ENCODE data around the gene ACAD10.
"Not testable (repeated sequence)": the region's sequence is repeated elsewhere in the genome, so short reads cannot be mapped to it uniquely, and the experiment has no call there.

The ACAD10 gene

DNA sequence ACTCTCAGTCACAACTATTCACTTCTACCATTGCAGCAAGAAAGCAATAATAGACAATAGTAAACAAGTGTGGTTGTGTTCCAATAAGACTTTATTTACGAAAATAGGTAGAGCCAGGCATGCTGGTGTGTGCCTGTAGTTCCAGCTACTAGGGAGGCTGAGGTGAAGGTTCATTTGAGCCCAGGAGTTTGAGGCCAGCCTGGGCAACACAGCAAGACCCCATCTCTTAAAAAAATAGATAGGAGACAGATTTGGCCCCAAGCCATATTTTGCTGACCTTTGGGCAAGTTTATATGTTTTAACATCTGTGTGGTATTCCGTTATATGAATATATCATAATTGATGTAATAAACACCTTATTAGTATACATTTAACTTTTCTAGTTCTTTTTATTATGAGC lies 14.1 kb downstream of the ACAD10 start:
- no peaks in the 10 kb centered on the region for H3K9me3 Mint-ChIP-seq
- DNase-seq (no peak), ATAC-seq (replicated peaks) (no peak)
- H3K4me3 Mint-ChIP-seq = no peak overlapping the region
- H3K36me3 Mint-ChIP-seq (ENCODE audit: insufficient read depth) = peaks cover 65% of the 10 kb centered on the region
- no peak overlapping the region for H3K27ac Mint-ChIP-seq
- peaks cover 0 to 5% of the 10 kb centered on the region in 2 donors for H3K4me1 Mint-ChIP-seq (ENCODE audit: low read depth in 2 of 2)
- no peaks in the 10 kb centered on the region for H3K27me3 Mint-ChIP-seq

DNA sequence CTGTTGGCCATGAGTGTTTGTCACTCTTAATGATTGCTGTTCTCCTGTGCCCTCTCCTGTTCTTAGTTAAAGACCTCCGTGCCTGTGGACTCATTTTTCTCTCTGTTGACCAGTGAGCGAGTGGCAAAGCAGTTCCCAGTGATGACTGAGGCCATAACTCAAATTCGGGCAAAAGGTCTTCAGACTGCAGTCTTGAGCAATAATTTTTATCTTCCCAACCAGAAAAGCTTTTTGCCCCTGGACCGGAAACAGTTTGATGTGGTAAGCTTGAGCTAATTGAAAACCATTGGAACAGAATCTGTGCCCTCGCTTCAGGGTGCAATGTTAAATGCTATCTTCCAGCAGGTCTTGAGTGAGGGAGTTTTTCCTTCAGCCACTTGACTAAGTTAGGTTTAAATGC lies 19.8 kb downstream of the ACAD10 start:
- H3K36me3 Mint-ChIP-seq (ENCODE audit: insufficient read depth) = peaks cover 40% of the 10 kb centered on the region
- no peaks in the 10 kb centered on the region for H3K27me3 Mint-ChIP-seq
- H3K27ac Mint-ChIP-seq = no peak overlapping the region
- no peaks in the 10 kb centered on the region for H3K9me3 Mint-ChIP-seq
- DNase-seq (no peak), ATAC-seq (replicated peaks) (no peak)
- no peaks in the 10 kb centered on the region for H3K4me1 Mint-ChIP-seq (ENCODE audit: low read depth in 2 of 2)
- no peak overlapping the region for H3K4me3 Mint-ChIP-seq

DNA sequence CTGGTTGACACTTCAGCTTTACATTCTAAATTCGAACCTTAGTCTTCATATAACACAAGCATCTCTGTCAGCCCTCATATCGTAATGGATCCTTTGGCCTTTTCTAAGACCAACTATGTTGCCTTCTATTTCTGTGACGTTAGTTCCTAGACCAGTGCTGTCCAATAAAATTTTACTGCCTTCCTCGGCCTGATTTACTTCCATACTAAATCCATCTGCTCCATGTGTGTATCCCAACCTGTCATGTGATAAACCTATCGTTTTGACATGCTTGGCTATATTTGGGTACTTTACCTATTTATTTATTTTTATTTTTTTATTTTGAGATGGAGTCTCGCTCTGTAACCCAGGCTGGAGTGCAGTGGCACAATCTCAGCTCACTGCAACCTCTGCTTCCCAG lies 20.3 kb downstream of the ACAD10 start:
- Mint-ChIP-seq H3K9me3 (no peaks in the 10 kb centered on the region), H3K27me3 (no peaks in the 10 kb centered on the region), H3K4me3 (no peak overlapping the region), H3K36me3 (ENCODE audit: insufficient read depth) (peaks cover 38% of the 10 kb centered on the region), H3K4me1 (ENCODE audit: low read depth in 2 of 2) (no peaks in the 10 kb centered on the region), H3K27ac (no peak overlapping the region)
- DNase-seq = no peak
- ATAC-seq (replicated peaks) = no peak

DNA sequence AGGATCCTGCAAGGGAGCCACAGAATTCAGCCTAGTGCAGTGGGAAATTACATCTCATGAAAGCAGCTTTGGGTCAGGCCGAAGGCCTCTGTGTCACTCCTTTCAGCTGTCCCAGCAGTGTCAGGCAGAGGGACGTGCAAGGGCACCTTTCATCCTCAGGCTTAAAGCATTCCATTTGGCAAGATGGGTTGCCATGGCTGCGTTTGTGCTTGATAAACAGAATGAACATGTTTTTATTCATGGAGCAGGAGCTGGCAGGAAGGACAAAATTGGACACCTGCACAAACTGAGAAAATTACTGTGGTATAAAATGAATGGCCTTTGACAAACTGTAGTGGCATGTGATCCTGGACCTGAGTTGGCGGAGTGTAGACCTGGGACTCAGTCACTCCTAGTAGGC lies 29.4 kb downstream of the ACAD10 start:
- H3K4me3 Mint-ChIP-seq = no peak overlapping the region
- peaks cover 55% of the 10 kb centered on the region for H3K36me3 Mint-ChIP-seq (ENCODE audit: insufficient read depth)
- peak overlapping the region in 1 of 2 donors; percentile 20 for H3K27ac Mint-ChIP-seq
- DNase-seq (no peak), ATAC-seq (replicated peaks) (no peak)
- no peaks in the 10 kb centered on the region for H3K4me1 Mint-ChIP-seq (ENCODE audit: low read depth in 2 of 2)
- no peaks in the 10 kb centered on the region for H3K9me3 Mint-ChIP-seq
- H3K27me3 Mint-ChIP-seq = no peaks in the 10 kb centered on the region

DNA sequence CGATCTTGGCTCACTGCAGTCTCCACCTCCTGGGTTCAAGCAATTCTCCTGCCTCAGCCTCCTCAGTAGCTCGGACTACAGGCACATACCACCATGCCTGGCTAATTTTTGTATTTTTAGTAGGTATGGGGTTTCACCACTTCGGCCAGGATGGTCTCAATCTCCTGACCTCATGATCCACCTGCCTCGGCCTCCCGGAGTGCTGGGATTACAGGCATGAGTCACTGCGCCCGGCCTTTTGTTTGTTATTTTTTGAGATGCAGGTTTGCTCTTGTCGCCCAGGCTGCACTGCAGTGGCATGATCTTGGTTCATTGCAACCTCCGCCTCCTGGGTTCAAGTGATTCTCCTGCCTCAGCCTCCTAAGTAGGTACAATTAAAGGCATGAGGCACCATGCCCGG lies 33.5 kb downstream of the ACAD10 start:
- not testable (repeated sequence) for ATAC-seq (replicated peaks); H3K27ac Mint-ChIP-seq; H3K27me3 Mint-ChIP-seq; H3K4me1 Mint-ChIP-seq (ENCODE audit: low read depth in 2 of 2); H3K4me3 Mint-ChIP-seq; H3K9me3 Mint-ChIP-seq; DNase-seq
- peaks cover 40% of the 10 kb centered on the region for H3K36me3 Mint-ChIP-seq (ENCODE audit: insufficient read depth)

DNA sequence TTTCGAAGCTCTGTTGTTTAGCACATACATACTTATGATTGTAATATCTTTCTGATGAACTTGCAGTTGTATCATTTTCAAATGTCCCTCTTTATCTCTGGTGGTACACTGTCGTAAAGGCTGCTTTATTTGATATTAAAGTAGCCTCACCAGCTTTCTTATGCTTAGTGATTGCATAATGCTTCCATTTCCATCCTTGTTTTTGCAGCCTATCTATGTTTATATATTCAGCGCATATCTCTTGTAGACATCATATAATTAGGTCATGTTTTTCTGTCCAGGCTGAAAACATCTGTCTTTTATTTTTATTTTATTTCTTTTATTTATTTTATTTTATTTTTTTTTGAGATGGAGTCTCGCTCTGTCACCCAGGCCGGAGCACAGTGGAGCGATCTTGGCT lies 34.6 kb downstream of the ACAD10 start:
- Mint-ChIP-seq H3K27me3 (no peaks in the 10 kb centered on the region), H3K9me3 (no peaks in the 10 kb centered on the region), H3K36me3 (ENCODE audit: insufficient read depth) (peaks cover 39% of the 10 kb centered on the region), H3K27ac (no peak overlapping the region), H3K4me1 (ENCODE audit: low read depth in 2 of 2) (no peaks in the 10 kb centered on the region), H3K4me3 (no peak overlapping the region)
- ATAC-seq (replicated peaks) (no peak), DNase-seq (no peak)

DNA sequence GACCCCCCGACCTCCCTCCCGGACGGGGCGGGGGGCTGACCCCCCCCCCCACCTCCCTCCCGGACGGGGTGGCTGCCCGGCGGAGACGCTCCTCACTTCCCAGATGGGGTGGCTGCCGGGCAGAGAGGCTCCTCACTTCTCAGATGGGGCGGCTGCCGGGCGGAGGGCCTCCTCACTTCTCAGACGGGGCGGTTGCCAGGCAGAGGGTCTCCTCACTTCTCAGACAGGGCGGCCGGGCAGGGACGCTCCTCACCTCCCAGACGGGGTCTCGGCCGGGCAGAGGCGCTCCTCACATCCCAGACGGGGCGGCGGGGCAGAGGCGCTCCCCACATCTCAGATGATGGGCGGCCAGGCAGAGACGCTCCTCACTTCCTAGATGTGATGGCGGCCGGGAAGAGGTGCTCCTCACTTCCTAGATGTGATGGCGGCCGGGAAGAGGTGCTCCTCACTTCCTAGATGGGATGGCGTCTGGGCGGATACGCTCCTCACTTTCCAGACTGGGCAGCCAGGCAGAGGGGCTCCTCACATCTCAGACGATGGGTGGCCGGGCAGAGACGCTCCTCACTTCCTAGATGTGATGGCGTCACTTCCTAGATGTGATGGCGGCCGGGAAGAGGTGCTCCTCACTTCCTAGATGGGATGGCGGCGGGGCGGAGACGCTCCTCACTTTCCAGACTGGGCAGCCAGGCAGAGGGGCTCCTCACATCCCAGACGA lies 38.0 kb downstream of the ACAD10 start:
- not testable (repeated sequence) for H3K4me3 Mint-ChIP-seq; H3K4me1 Mint-ChIP-seq (ENCODE audit: low read depth in 2 of 2); ATAC-seq (replicated peaks); DNase-seq; H3K27me3 Mint-ChIP-seq; H3K27ac Mint-ChIP-seq; H3K9me3 Mint-ChIP-seq
- peaks cover 35% of the 10 kb centered on the region for H3K36me3 Mint-ChIP-seq (ENCODE audit: insufficient read depth)

DNA sequence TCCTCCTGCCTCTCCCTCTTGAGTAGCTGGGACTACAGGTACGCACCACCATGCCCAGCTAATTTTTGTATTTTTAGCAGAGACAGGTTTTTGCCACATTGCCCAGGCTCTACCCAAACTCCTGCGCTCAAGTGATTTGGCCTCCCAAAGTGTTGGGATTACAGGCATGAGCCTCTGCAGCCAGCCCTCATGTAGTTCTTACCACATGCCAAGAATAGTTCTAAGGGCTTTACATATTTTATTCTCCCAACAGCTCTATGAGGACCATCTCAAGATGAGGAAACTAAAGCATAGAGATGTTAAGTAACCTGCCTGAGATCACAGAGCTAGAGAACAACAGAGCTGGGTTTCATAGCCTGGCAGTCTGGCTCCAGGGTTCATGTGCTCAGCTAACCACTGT lies 42.9 kb downstream of the ACAD10 start:
- H3K4me3 Mint-ChIP-seq = no peak overlapping the region
- no peak for DNase-seq
- no peaks in the 10 kb centered on the region for H3K4me1 Mint-ChIP-seq (ENCODE audit: low read depth in 2 of 2)
- no peak for ATAC-seq (replicated peaks)
- peaks cover 37% of the 10 kb centered on the region for H3K36me3 Mint-ChIP-seq (ENCODE audit: insufficient read depth)
- no peaks in the 10 kb centered on the region for H3K9me3 Mint-ChIP-seq
- H3K27ac Mint-ChIP-seq = peak overlapping the region in 1 of 2 donors; percentile 25
- no peaks in the 10 kb centered on the region for H3K27me3 Mint-ChIP-seq

DNA sequence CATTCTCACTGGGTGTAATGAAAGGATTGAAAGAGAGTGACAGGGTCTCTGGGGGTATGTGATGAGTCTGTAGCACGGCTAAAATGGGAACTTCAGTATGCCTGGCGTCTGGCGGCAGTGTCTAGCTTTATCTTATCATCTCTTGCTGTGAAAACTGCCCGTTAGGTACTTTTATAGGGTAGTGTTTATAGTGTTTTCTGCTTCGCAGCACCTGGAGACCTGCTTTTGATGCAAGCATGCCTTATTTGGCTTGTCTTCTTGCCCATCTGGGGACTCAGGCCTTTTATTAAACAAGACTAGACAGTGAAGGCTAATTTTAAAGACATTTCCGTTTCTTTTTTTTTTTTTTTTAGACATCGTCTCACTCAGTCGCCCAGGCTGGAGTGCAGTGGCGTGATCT lies 44.6 kb downstream of the ACAD10 start:
- peaks cover 36% of the 10 kb centered on the region for H3K36me3 Mint-ChIP-seq (ENCODE audit: insufficient read depth)
- no peak overlapping the region for H3K27ac Mint-ChIP-seq
- DNase-seq (no peak), ATAC-seq (replicated peaks) (no peak)
- H3K4me3 Mint-ChIP-seq = no peak overlapping the region
- no peaks in the 10 kb centered on the region for H3K27me3 Mint-ChIP-seq
- no peaks in the 10 kb centered on the region for H3K4me1 Mint-ChIP-seq (ENCODE audit: low read depth in 2 of 2)
- H3K9me3 Mint-ChIP-seq = no peaks in the 10 kb centered on the region

DNA sequence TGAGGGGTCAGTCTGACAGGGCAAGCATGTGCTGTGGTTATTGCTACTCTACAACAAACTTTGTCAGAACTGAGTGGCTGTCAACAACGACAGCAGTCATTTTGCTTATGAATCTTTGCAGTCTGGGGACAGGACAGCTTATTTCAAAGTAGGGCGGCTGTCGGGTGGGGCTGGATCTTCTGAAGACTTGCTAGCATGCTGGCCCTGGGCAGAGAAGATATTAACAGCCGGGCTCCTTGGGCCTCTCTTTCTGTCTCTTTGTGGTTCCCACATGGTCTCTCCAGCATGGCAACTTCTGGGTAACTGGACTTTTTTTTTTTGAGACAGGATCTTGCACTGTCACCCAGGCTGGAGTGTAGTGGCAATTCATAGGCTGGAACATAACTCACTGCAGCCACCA lies 46.9 kb downstream of the ACAD10 start:
- ATAC-seq (replicated peaks) (no peak), DNase-seq (no peak)
- H3K27ac Mint-ChIP-seq = peak overlapping the region in 1 of 2 donors; percentile 33
- H3K36me3 Mint-ChIP-seq (ENCODE audit: insufficient read depth) = peaks cover 56% of the 10 kb centered on the region
- H3K4me3 Mint-ChIP-seq = no peak overlapping the region
- no peaks in the 10 kb centered on the region for H3K9me3 Mint-ChIP-seq
- no peaks in the 10 kb centered on the region for H3K27me3 Mint-ChIP-seq
- no peaks in the 10 kb centered on the region for H3K4me1 Mint-ChIP-seq (ENCODE audit: low read depth in 2 of 2)

DNA sequence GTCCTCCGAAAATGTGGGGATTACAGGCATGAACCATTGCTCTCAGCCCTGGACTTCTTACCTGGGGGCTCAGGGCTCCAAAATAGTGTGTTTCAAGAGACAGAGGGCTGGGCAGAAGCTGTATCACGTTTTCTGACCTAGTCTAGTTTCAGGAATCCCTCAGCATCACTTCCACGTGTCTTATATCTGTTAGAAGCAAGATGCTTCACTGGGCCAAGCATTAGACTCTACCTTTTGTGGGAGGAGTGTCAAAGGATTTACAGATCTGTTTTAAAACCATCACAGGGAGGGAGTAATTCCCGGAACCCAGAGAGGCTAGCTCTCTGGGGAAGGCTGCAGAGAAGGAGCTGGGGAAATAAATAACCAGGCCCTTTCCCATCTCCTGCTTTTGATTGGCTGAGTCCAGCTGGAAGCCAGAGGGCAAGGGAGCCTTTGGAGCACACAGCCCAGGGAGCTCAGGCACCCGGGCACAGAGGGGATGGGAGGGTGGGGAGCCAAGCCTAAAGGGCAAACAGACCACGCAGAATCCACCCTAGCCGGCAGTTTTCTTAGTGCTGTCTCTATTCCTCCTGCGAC lies 47.6 kb downstream of the ACAD10 start:
- H3K9me3 Mint-ChIP-seq = no peaks in the 10 kb centered on the region

DNA sequence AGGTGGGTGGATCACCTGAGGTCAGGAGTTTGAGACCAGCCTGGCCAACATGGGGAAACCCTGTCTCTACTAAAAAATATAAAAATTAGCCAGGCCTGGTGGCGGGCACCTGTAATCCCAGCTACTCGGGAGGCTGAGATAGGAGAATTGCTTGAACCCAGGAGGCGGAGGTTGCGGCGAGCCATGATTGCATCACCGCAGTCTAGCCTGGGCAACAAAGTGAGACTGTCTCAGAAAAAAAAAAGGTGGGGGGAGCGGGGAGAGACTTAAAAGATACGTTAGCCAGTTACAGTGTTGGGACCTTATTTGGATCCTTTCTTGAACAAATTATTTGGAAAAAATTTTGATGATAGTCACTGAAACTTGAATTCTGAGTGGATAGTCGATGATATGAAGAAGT lies 53.7 kb downstream of the ACAD10 start:
- ATAC-seq (replicated peaks); DNase-seq; H3K27ac Mint-ChIP-seq; H3K4me1 Mint-ChIP-seq (ENCODE audit: low read depth in 2 of 2); H3K9me3 Mint-ChIP-seq; H3K27me3 Mint-ChIP-seq; H3K4me3 Mint-ChIP-seq: not testable (repeated sequence)
- peaks cover 28% of the 10 kb centered on the region for H3K36me3 Mint-ChIP-seq (ENCODE audit: insufficient read depth)

More for the DNA sequence above, 47.6 kb downstream of the ACAD10 start:
- Mint-ChIP-seq H3K36me3 (ENCODE audit: insufficient read depth) (peaks cover 55% of the 10 kb centered on the region), H3K27me3 (no peaks in the 10 kb centered on the region), H3K4me3 (no peak overlapping the region), H3K27ac (no peak overlapping the region), H3K4me1 (ENCODE audit: low read depth in 2 of 2) (no peaks in the 10 kb centered on the region)
- DNase-seq (no peak), ATAC-seq (replicated peaks) (no peak)

DNA sequence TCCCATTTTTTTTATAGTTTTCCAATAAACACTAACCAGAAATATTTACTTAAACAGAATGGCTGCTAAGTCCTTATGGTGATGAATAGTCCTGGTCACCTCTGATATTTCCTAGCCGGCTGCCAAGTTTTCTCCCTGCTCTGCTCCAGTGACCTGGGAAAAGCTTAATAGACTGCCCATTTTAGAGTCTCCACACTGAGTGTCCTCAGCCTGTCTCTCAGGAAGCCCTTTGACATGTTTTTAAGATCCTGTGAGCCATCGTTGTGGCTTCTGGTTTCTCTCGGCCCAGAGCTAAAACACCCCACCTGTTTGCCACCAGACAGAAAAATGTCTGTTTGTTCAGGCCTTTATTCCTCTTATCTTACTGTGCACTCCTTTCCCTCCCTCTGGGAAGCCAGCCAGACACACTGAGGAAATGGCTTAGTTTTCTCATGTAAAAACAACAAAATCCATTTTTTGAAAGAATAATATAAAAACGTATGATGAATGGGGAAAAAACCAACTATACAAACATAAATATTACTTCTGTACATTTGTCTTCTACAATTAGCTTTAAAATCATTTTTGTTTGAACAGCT lies 55.5 kb downstream of the ACAD10 start:
- DNase-seq (no peak), ATAC-seq (replicated peaks) (no peak)
- no peaks in the 10 kb centered on the region for H3K27me3 Mint-ChIP-seq
- H3K9me3 Mint-ChIP-seq = no peaks in the 10 kb centered on the region
- peak overlapping the region; percentile 11 to 23 for H3K27ac Mint-ChIP-seq
- H3K4me1 Mint-ChIP-seq (ENCODE audit: low read depth in 2 of 2) = no peaks in the 10 kb centered on the region
- no peak overlapping the region for H3K4me3 Mint-ChIP-seq
- peaks cover 29% of the 10 kb centered on the region for H3K36me3 Mint-ChIP-seq (ENCODE audit: insufficient read depth)

DNA sequence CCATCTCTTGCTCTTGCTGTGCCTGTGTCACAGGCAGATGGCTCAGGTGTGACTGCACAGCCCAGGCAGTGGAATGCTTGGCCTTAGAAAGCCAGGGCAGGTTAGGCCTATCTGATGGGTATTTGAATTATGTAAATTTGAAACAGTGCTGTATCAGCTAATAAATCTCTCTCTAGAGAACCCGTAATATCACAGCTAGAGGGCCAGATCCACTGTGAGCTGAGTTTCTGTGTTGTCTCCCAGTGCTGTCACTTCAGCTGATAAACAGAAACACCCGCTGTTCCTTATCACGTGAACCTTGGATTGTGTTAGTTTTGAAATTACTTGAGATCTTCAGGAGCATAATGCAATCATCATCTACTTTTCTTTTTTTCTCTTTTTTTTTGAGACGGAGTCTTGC lies 59.4 kb downstream of the ACAD10 start:
- H3K27me3 Mint-ChIP-seq = no peaks in the 10 kb centered on the region
- H3K9me3 Mint-ChIP-seq = no peaks in the 10 kb centered on the region
- no peak overlapping the region for H3K27ac Mint-ChIP-seq
- H3K36me3 Mint-ChIP-seq (ENCODE audit: insufficient read depth) = peaks cover 40% of the 10 kb centered on the region
- ATAC-seq (replicated peaks) = no peak
- no peaks in the 10 kb centered on the region for H3K4me1 Mint-ChIP-seq (ENCODE audit: low read depth in 2 of 2)
- H3K4me3 Mint-ChIP-seq = no peak overlapping the region
- DNase-seq = no peak

All from effector memory CD8-positive, alpha-beta T cell (primary cell).